Measurements from ENCODE around the gene VTI1B.
A peak's percentile ranks its signal among the peaks of the same experiment; 100 is the strongest.

VTI1B gene

GRCh38 chr14:67675219-67675582 lies 769 bp upstream of the VTI1B start:
- TF ChIP-seq CTCF (conservative IDR thresholded peaks at IDR 0.05; ENCODE audit: low read depth, low read length): no peak
- DNase-seq (ENCODE audit: low read depth): no peak

DNA sequence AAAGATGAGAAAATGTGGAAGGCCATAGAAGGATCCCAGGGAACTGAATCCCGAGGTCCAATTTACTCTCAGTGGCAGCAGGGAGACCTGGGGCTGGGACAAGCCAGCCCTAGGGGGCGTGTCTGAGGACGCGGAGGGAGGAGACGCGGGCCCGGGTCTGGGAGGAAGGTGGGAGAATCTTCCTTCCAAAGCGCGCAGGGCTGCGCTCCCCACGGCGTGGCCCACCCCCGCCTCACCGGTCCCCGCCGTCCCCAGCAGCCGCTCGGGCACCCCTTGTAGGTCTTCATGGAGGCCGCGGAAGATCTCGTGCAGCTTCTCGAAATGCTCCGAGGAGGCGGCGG lies 323 bp downstream of the VTI1B start:
- DNase-seq (ENCODE audit: low read depth): no peak
- peak overlapping the region; percentile 70 for H3K4me3 ChIP-seq (ENCODE audit: low read length)
- peak; percentile 34 for TF ChIP-seq CTCF (conservative IDR thresholded peaks at IDR 0.05; ENCODE audit: low read depth, low read length)

More at GRCh38 chr14:67675219-67675582, 769 bp upstream of the VTI1B start:
- peak overlapping the region; percentile 70 for H3K4me3 ChIP-seq (ENCODE audit: low read length)

DNA sequence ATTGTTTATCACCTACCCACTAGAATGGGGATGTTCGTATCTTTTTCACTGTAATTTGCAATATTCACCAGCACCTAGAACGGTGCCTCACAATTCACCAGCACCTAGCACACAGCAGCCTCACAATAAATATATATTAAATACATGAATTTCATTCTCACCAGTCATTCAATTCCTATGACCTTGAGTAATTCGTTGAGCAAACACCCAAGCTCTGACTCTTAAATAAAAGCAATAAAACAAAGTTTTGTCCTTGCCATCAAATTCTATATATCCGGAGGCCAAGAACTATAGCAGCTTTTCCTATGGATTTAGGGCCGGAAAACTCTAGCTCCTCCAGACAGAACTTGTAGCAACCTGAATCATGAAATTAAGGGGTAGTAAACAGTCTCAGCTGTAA lies 981 bp downstream of the VTI1B start:
- no peak for TF ChIP-seq CTCF (conservative IDR thresholded peaks at IDR 0.05; ENCODE audit: low read depth, low read length)
- H3K4me3 ChIP-seq (ENCODE audit: low read length): peak overlapping the region; percentile 70
- no peak for DNase-seq (ENCODE audit: low read depth)

- no peak for DNase-seq (ENCODE audit: low read depth)
- H3K4me3 ChIP-seq (ENCODE audit: low read length): no peak overlapping the region
- no peak for TF ChIP-seq CTCF (conservative IDR thresholded peaks at IDR 0.05; ENCODE audit: low read depth, low read length)
Observed at GRCh38 chr14:67668559-67668958, 5.9 kb downstream of the VTI1B start.

- TF ChIP-seq CTCF (conservative IDR thresholded peaks at IDR 0.05; ENCODE audit: low read depth, low read length): peak; percentile 71
- no peak overlapping the region for H3K4me3 ChIP-seq (ENCODE audit: low read length)
- no peak for DNase-seq (ENCODE audit: low read depth)
Observed at GRCh38 chr14:67666750-67667449, 7.5 kb downstream of the VTI1B start.

GRCh38 chr14:67665868-67666267 lies 8.6 kb downstream of the VTI1B start:
- H3K4me3 ChIP-seq (ENCODE audit: low read length): no peak overlapping the region
- no peak for DNase-seq (ENCODE audit: low read depth)
- TF ChIP-seq CTCF (conservative IDR thresholded peaks at IDR 0.05; ENCODE audit: low read depth, low read length): no peak

DNA sequence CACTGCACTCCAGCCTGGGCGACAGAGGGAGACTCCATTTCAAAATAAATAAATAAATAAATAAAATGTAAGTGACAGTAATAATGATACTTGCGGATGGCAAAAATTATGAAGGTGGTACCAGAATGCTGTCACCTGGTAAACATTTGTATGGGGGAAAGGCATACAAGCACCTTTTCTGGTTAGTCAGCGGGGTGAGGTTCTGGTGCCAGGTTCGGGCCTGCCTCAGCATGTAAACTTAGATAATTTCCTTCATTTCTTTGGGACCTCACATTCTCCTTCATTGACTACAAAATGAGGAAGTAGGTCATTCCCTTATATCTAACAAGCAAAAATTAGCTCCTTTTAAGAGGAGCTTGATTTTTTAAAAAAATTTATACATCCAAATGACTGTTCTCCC lies 10.8 kb downstream of the VTI1B start:
- H3K4me3 ChIP-seq (ENCODE audit: low read length): no peak overlapping the region
- no peak for DNase-seq (ENCODE audit: low read depth)
- TF ChIP-seq CTCF (conservative IDR thresholded peaks at IDR 0.05; ENCODE audit: low read depth, low read length): no peak

All from retinal pigment epithelial cell (primary cell).